H9 (cell line): Measurements from ENCODE around the gene DLG2. TPM values are rescaled to one million over a fixed set of nuclear protein-coding genes. Genes with fewer than 3 reads are reported as not detected.

Source experiments
- DNase-seq: peaks from one replicate; pipeline ENCODE4 v3.0.0-alpha.2; 2017
- H2AFZ ChIP-seq: one replicate; pipeline ENCODE4 v1.6.1; 2013; ENCODE audit warnings: mild to moderate bottlenecking, low read length, control low read depth, moderate library complexity
- H2AK5ac ChIP-seq: 2 replicates; pipeline ENCODE4 v1.6.1; 2013; ENCODE audit warnings: low read length, control low read depth, mixed read lengths; ENCODE audit not compliant: insufficient read length
- H2BK120ac ChIP-seq: one replicate; pipeline ENCODE4 v1.6.1; 2013; ENCODE audit warnings: low read depth, mild to moderate bottlenecking, low read length, control low read depth, inconsistent platforms; ENCODE audit not compliant: poor library complexity, severe bottlenecking
- H2BK12ac ChIP-seq: 2 replicates; pipeline ENCODE4 v1.6.1; 2013; ENCODE audit warnings: low read length, control low read depth, mixed read lengths, low read depth; ENCODE audit not compliant: insufficient read length
- H2BK15ac ChIP-seq: 2 replicates; pipeline ENCODE4 v1.6.1; 2013; ENCODE audit warnings: low read depth, low read length, control low read depth
- H2BK20ac ChIP-seq: one replicate; pipeline ENCODE4 v1.6.1; 2013; ENCODE audit warnings: low read depth, mild to moderate bottlenecking, low read length, control low read depth, inconsistent platforms; ENCODE audit not compliant: poor library complexity, severe bottlenecking
- H2BK5ac ChIP-seq: 2 replicates; pipeline ENCODE4 v1.6.1; 2013; ENCODE audit warnings: low read length, control low read depth, mixed read lengths; ENCODE audit not compliant: insufficient read length
- H3K14ac ChIP-seq: 2 replicates; pipeline ENCODE4 v1.6.1; 2013; ENCODE audit warnings: low read length, control low read depth; ENCODE audit not compliant: insufficient read depth
- H3K18ac ChIP-seq: 2 replicates; pipeline ENCODE4 v1.6.1; 2013; ENCODE audit warnings: low read depth, mild to moderate bottlenecking, mixed read lengths, low read length, control low read depth; ENCODE audit not compliant: insufficient read length
- H3K23ac ChIP-seq: 2 replicates; pipeline ENCODE4 v1.6.1; 2013; ENCODE audit warnings: low read length, control low read depth, mixed read lengths, low read depth; ENCODE audit not compliant: insufficient read length
- H3K23me2 ChIP-seq: 2 replicates; pipeline ENCODE4 v1.6.1; 2013; ENCODE audit warnings: low read depth, mild to moderate bottlenecking, mixed read lengths, low read length, control low read depth; ENCODE audit not compliant: insufficient read length, poor library complexity, severe bottlenecking
- H3K27ac ChIP-seq: 2 replicates; pipeline ENCODE4 v1.5.1; 2013; ENCODE audit warnings: low read length, control low read depth, mixed read lengths, low read depth; ENCODE audit not compliant: insufficient read length
- H3K27me3 ChIP-seq: 2 replicates; pipeline ENCODE4 v1.6.1; 2013; ENCODE audit warnings: low read length, control low read depth, inconsistent platforms; ENCODE audit not compliant: insufficient read depth
- H3K4ac ChIP-seq: 2 replicates; pipeline ENCODE4 v1.6.1; 2013; ENCODE audit warnings: low read depth, mild to moderate bottlenecking, control low read depth, inconsistent platforms, low read length, moderate library complexity
- H3K4me1 ChIP-seq: 2 replicates; pipeline ENCODE4 v1.6.1; 2013; ENCODE audit warnings: low read length, control low read depth, inconsistent platforms; ENCODE audit not compliant: insufficient read depth
- H3K4me2 ChIP-seq: 2 replicates; pipeline ENCODE4 v1.6.1; 2013; ENCODE audit warnings: low read length, control low read depth, mixed read lengths; ENCODE audit not compliant: insufficient read length, insufficient read depth
- H3K56ac ChIP-seq: 2 replicates; pipeline ENCODE4 v1.6.1; 2013; ENCODE audit warnings: low read depth, mild to moderate bottlenecking, mixed read lengths, low read length, control low read depth; ENCODE audit not compliant: insufficient read length
- H3K79me1 ChIP-seq: 2 replicates; pipeline ENCODE4 v1.6.1; 2013; ENCODE audit warnings: low read depth, mild to moderate bottlenecking, moderate library complexity, low read length, control low read depth, inconsistent platforms; ENCODE audit not compliant: insufficient read depth, poor library complexity, severe bottlenecking
- H3K79me2 ChIP-seq: 2 replicates; pipeline ENCODE4 v1.6.1; 2013; ENCODE audit warnings: low read length, control low read depth, inconsistent platforms; ENCODE audit not compliant: insufficient read depth
- H3K9ac ChIP-seq: 2 replicates; pipeline ENCODE4 v1.6.1; 2013; ENCODE audit warnings: low read length, control low read depth, mixed read lengths; ENCODE audit not compliant: insufficient read length; ENCODE audit errors: extremely low read depth
- H3K9me3 ChIP-seq: one replicate; pipeline ENCODE4 v1.6.1; 2013; ENCODE audit warnings: low read depth, low read length, inconsistent platforms; ENCODE audit not compliant: control insufficient read depth
- H3T11ph ChIP-seq: one replicate; pipeline ENCODE4 v1.6.1; 2013; ENCODE audit warnings: mild to moderate bottlenecking, low read length, control low read depth, inconsistent platforms
- H4K20me1 ChIP-seq: one replicate; pipeline ENCODE4 v1.6.1; 2013; ENCODE audit not compliant: control insufficient read depth, insufficient read length, insufficient read depth
- H4K5ac ChIP-seq: 2 replicates; pipeline ENCODE4 v1.6.1; 2013; ENCODE audit warnings: low read depth, mild to moderate bottlenecking, mixed read lengths, low read length, control low read depth; ENCODE audit not compliant: insufficient read length
- H4K8ac ChIP-seq: replicated peaks from 2 replicates; pipeline ENCODE4 v1.6.1; 2013; ENCODE audit warnings: low read length, control low read depth, mixed read lengths, low read depth; ENCODE audit not compliant: insufficient read length
- H4K91ac ChIP-seq: 2 replicates; pipeline ENCODE4 v1.6.1; 2013; ENCODE audit warnings: low read depth, mild to moderate bottlenecking, moderate library complexity, mixed read lengths, low read length, control low read depth; ENCODE audit not compliant: insufficient read length
- H3K27ac Mint-ChIP-seq, 3 experiments: 2 replicates in 2 of 3; 3 replicates in 1 of 3; pipeline ENCODE4 v1.8.0; 2020 to 2021; ENCODE audit warnings: mixed read lengths in 3 of 3, mild to moderate bottlenecking in 1 of 3, moderate library complexity in 1 of 3
- H3K27me3 Mint-ChIP-seq: 2 replicates; pipeline ENCODE4 v1.8.0; 2021; ENCODE audit warnings: low read depth, mild to moderate bottlenecking, moderate library complexity, mixed read lengths
- H3K36me3 Mint-ChIP-seq, 3 experiments: 2 replicates in 2 of 3; 3 replicates in 1 of 3; pipeline ENCODE4 v1.8.0; 2020 to 2021; ENCODE audit warnings: low read depth in 3 of 3, mixed read lengths in 3 of 3; ENCODE audit not compliant: insufficient read depth in 1 of 3
- H3K4me1 Mint-ChIP-seq, 2 experiments: 2 replicates each; pipeline ENCODE4 v1.8.0; 2020; ENCODE audit warnings: mixed read lengths in 2 of 2
- H3K4me3 Mint-ChIP-seq, 2 experiments: 2 replicates in 1 of 2; 3 replicates in 1 of 2; pipeline ENCODE4 v1.8.0; 2020 to 2021; ENCODE audit warnings: mild to moderate bottlenecking in 2 of 2, mixed read lengths in 2 of 2, moderate library complexity in 1 of 2
- H3K9me3 Mint-ChIP-seq, 2 experiments: 2 replicates in 1 of 2; 3 replicates in 1 of 2; pipeline ENCODE4 v1.8.0; 2020; ENCODE audit warnings: mild to moderate bottlenecking in 2 of 2, mixed read lengths in 2 of 2, moderate library complexity in 1 of 2
- WGBS: extraction: QIAGEN DNeasy Blood & Tissue Kit; methylation state at CpG from one replicate; pipeline ENCODE4 v1.1.7; 2013; ENCODE audit warnings: missing lambda C conversion rate, low lambda C conversion rate, mixed read lengths; ENCODE audit not compliant: insufficient read length; ENCODE audit errors: extremely low coverage; 5-methylcytosine and 5-hydroxymethylcytosine counted together
- total RNA-seq: library from RNA; stranded (reverse); gene quantifications from 2 replicates; pipeline ENCODE4 v1.2.1, GENCODE V29; 2021
- TF ChIP-seq, protein P1 (sequence below): fragments of 200-600 bp; sonication (generic); conservative IDR thresholded peaks from 3 replicates; pipeline ENCODE4 v1.8.0; 2021; ENCODE audit warnings: antibody characterized with exemption, mild to moderate bottlenecking

DLG2 gene
- total RNA-seq, 1 experiment from 2014 or later: 8.0 TPM

GRCh38 chr11:83649528-83649855 is 1977.7 kb downstream of the DLG2 start:
- peak overlapping the region in 1 of 3 experiments; percentile 91; a peak in 4 of 7 replicates for H3K27ac Mint-ChIP-seq
- Histone ChIP-seq H2BK120ac (no peak overlapping the region), H3K23ac (no peak overlapping the region), H3K4me2 (no peak overlapping the region), H3K18ac (no peak overlapping the region), H3K79me2 (no peaks in the 10 kb centered on the region), H2AK5ac (no peak overlapping the region), H2BK5ac (no peak overlapping the region), H3K9me3 (no peaks in the 10 kb centered on the region), H3K4ac (no peak overlapping the region), H2BK20ac (no peak overlapping the region), H3K9ac (no peak overlapping the region), H3K56ac (no peak overlapping the region), H3K14ac (no peak overlapping the region), H3T11ph (no peak overlapping the region), H3K4me1 (peaks cover 7% of the 10 kb centered on the region; the same call in 1 of the 2 replicates), H4K91ac (no peak overlapping the region), H2BK12ac (no peak overlapping the region), H3K23me2 (no peaks in the 10 kb centered on the region), H3K79me1 (no peaks in the 10 kb centered on the region), H2BK15ac (no peak overlapping the region), H3K27ac (no peak overlapping the region), H3K27me3 (no peaks in the 10 kb centered on the region), H4K5ac (no peak overlapping the region), H4K8ac (no peak overlapping the region), H2AFZ (no peak overlapping the region), H4K20me1 (no peaks in the 10 kb centered on the region)
- H3K36me3 Mint-ChIP-seq: no peaks in the 10 kb centered on the region
- WGBS: no CpG with 5 or more reads among the region's 1 CpG
- H3K9me3 Mint-ChIP-seq: no peaks in the 10 kb centered on the region
- no peaks in the 10 kb centered on the region for H3K27me3 Mint-ChIP-seq
- H3K4me3 Mint-ChIP-seq: no peak overlapping the region
- DNase-seq: no peak
- peaks cover 6 to 11% of the 10 kb centered on the region in 2 experiments; a peak in 3 of 4 replicates for H3K4me1 Mint-ChIP-seq
- TF ChIP-seq, protein P1, sequence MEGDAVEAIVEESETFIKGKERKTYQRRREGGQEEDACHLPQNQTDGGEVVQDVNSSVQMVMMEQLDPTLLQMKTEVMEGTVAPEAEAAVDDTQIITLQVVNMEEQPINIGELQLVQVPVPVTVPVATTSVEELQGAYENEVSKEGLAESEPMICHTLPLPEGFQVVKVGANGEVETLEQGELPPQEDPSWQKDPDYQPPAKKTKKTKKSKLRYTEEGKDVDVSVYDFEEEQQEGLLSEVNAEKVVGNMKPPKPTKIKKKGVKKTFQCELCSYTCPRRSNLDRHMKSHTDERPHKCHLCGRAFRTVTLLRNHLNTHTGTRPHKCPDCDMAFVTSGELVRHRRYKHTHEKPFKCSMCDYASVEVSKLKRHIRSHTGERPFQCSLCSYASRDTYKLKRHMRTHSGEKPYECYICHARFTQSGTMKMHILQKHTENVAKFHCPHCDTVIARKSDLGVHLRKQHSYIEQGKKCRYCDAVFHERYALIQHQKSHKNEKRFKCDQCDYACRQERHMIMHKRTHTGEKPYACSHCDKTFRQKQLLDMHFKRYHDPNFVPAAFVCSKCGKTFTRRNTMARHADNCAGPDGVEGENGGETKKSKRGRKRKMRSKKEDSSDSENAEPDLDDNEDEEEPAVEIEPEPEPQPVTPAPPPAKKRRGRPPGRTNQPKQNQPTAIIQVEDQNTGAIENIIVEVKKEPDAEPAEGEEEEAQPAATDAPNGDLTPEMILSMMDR: no peak
